Fibroblast of mammary gland (primary cell): Measurements from ENCODE around the gene C2orf92.
A peak's percentile ranks its signal among the peaks of the same experiment; 100 is the strongest.

ENCODE experiments used
- DNase-seq: peaks from one replicate; pipeline ENCODE4 v3.0.0-alpha.2; 2010; ENCODE audit warnings: low read depth
- H3K4me3 ChIP-seq: 2 replicates; pipeline ENCODE4 v1.5.1; 2011; ENCODE audit warnings: low read depth, mild to moderate bottlenecking, low read length, moderate library complexity; ENCODE audit not compliant: control insufficient read depth
- TF ChIP-seq, protein P1 (sequence below): conservative IDR thresholded peaks from 2 replicates; pipeline ENCODE4 v1.5.1; 2011; ENCODE audit warnings: low read depth, low read length, inconsistent platforms; ENCODE audit not compliant: control insufficient read depth, insufficient read depth

C2orf92 gene

DNA sequence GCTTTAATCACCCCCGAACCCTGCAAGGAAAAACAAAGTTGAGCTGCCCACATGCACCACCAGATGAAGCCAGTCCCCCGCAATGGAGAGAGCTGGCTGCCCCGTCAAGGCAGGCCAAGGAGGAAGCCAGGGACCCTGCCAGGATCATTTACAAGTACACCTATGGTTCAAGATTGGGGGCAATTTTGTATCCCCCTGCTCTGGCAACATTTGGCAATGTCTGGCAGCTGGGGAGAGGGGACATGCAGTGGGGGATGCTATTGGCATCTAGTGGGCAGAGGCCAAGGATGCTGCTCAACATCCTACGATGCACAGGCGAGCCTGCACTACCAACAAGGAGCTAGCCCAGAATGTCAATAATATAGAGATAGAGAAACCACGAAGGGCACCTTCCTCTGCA lies 7.6 kb upstream of the C2orf92 start:
- TF ChIP-seq, protein P1, sequence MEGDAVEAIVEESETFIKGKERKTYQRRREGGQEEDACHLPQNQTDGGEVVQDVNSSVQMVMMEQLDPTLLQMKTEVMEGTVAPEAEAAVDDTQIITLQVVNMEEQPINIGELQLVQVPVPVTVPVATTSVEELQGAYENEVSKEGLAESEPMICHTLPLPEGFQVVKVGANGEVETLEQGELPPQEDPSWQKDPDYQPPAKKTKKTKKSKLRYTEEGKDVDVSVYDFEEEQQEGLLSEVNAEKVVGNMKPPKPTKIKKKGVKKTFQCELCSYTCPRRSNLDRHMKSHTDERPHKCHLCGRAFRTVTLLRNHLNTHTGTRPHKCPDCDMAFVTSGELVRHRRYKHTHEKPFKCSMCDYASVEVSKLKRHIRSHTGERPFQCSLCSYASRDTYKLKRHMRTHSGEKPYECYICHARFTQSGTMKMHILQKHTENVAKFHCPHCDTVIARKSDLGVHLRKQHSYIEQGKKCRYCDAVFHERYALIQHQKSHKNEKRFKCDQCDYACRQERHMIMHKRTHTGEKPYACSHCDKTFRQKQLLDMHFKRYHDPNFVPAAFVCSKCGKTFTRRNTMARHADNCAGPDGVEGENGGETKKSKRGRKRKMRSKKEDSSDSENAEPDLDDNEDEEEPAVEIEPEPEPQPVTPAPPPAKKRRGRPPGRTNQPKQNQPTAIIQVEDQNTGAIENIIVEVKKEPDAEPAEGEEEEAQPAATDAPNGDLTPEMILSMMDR, result no peak
- H3K4me3 ChIP-seq, result no peak overlapping the region
- no peak for DNase-seq

GRCh38 chr2:97662386-97662894 lies 7.1 kb upstream of the C2orf92 start:
- TF ChIP-seq, protein P1, result no peak
- no peak for DNase-seq
- peak overlapping the region; percentile 82 for H3K4me3 ChIP-seq

- DNase-seq, result peak; percentile 89
- H3K4me3 ChIP-seq, result peak overlapping the region; percentile 82
- TF ChIP-seq, protein P1, result no peak
Measured at GRCh38 chr2:97662895-97663625, 6.5 kb upstream of the C2orf92 start.

- TF ChIP-seq, protein P1, result no peak
- H3K4me3 ChIP-seq, result peak overlapping the region; percentile 82
- no peak for DNase-seq
Measured at GRCh38 chr2:97663626-97663961, 5.9 kb upstream of the C2orf92 start.

DNA sequence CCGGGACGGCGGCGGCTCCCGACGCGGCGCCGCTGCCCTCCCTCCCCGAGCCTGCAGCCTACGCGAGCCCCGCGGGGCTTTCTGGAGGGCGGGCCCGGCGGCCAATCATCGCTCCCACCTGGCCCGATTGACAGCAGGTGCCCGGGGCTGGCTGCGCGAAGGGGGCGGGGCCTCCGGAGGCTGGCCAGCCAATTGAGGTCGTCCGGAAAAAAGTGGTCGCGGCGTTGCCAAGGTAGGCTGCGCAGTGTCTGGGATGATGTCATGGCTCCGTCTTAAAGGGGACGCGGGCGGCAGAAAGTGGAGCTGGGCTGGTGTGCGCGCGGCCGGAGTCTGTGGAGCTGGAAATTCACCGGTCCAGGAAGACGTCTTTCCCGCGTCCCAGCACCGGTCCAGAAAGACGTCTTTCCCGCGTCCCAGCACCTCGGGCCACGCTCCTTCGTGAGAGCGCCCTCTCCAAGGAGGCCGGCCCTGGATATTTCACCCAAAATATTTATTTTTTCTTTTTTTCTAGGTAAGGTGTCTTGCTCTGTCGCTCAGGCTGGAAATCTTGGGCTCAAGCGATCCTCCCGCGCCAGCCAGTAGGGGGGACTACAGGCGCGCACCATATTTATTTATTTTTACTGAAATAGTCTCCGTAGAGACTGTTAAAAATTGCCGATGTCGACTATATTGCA lies 5.4 kb upstream of the C2orf92 start, which contains the start of gene ACTR1B:
Gene ACTR1B (minus strand): TSS at position 83 of the 674 bp plus-strand sequence. CDS start 154 bp downstream, outside the sequence.
- peak; percentile 97 for DNase-seq
- H3K4me3 ChIP-seq, result peak within 1 kb of the TSS; percentile 82
- TF ChIP-seq, protein P1, result peak; percentile 47

DNA sequence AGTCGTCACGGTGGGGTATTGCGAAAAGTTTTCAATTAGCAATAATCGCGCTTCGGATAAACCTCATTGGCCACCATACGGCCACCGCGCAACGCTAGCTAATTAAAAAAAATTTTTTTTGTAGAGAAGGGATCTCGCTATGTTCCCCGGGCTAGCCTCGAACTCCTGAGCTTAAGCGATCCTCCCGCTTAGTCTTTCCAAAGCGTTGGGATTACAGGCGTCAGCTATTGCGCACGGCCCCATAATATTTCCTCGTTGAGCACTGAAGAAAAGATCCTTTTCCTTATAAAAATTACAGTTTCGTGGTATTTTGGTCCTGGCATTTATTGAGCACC lies 4.9 kb upstream of the C2orf92 start:
- peak overlapping the region; percentile 82 for H3K4me3 ChIP-seq
- TF ChIP-seq, protein P1, result no peak
- DNase-seq, result no peak
